ENCODE data around the gene YAP1. TPM values are rescaled to one million over a fixed set of nuclear protein-coding genes. Genes with fewer than 3 reads are reported as not detected.

Gene YAP1
- polyA plus RNA-seq, 1 donor from 2014 or later: 0.46 TPM

DNA sequence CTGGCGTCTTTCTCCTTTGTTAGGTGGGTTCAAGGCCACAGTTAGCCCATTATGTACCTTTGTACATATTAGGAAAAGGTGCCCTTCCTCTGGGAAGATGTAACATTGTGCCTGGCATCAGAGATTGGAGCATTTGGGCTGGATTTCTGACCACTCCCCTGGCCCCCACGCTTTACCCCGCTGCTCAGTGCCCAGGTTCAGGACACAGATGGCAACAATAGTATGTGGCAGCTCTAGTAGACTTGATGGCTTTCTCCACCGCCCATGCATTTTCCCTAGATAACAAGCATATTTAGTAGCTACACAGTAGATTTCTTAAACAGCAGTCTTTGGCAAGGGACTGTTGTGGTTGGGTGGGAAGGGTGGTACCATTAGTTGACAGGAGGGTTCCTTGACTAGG is 53.1 kb downstream of the YAP1 start:
- Histone ChIP-seq H3K9ac (ENCODE audit: low read length) (no peak overlapping the region), H3K4me3 (ENCODE audit: low read length) (no peak overlapping the region), H3K36me3 (ENCODE audit: insufficient read depth, low read length) (no peaks in the 10 kb centered on the region), H3K9me2 (ENCODE audit: insufficient read depth, low read length) (no peaks in the 10 kb centered on the region), H3K27me3 (ENCODE audit: insufficient read depth, low read depth, low read length) (no peaks in the 10 kb centered on the region), H3K79me2 (replicated peaks; ENCODE audit: insufficient read depth, low read length) (peaks cover 3% of the 10 kb centered on the region), H2AFZ (ENCODE audit: low read depth, low read length) (no peak overlapping the region), H3K27ac (ENCODE audit: low read length) (no peak overlapping the region), H4K20me1 (ENCODE audit: insufficient read depth) (no peaks in the 10 kb centered on the region), H3F3A (ENCODE audit: insufficient read depth, low read length, poor library complexity, severe bottlenecking) (no peaks in the 10 kb centered on the region), H3K9me3 (ENCODE audit: low read length) (no peaks in the 10 kb centered on the region), H3K4me2 (ENCODE audit: low read length) (no peak overlapping the region)
- no peak for TF ChIP-seq MXI1 (conservative IDR thresholded peaks at IDR 0.05; ENCODE audit: poor library complexity, severe bottlenecking)

DNA sequence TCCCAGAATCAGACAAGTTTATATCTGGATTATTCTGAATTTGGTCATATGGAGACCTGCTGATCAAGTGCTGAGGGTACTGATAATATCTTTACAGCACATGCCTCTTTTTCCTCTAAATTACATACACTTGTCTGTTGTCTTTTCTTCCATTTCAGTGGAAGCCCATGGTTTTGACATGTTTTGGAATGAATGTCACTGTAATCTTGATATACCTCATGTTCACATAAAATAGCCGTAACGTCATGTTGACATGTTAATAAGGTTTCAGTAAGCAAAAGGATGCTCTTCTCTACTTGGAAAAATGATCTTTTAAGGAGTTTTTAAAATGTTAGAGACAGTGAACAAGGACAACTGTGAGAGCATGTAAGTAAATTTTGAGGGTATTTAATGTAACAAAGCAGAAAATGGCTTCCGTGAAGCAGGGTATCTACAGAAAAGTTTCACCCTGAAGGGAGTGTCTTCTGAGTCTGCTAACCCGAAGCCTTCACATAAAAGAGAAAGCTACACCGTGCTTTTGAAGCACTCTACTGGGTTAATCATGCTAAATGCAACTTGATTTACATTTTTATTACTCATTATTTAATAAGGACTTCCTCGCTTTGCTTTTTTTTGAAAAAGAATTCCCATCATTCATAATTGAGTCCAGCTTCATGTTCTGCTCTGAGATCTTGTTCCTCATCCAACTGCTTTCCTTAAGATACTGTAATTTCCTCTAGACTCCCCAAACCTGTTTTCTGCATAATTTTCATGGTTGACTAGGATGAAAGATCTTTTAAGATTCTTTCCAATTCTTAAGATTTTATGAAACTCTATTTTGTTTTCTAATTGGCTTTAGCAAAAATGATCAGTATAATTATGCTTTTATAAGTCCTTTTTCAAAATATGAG is 56.2 kb downstream of the YAP1 start:
- Histone ChIP-seq H3K9me2 (ENCODE audit: insufficient read depth, low read length) (no peaks in the 10 kb centered on the region), H3K9me3 (ENCODE audit: low read length) (no peaks in the 10 kb centered on the region), H3K27ac (ENCODE audit: low read length) (no peak overlapping the region), H3F3A (ENCODE audit: insufficient read depth, low read length, poor library complexity, severe bottlenecking) (no peaks in the 10 kb centered on the region), H2AFZ (ENCODE audit: low read depth, low read length) (no peak overlapping the region), H3K9ac (ENCODE audit: low read length) (no peak overlapping the region), H3K4me3 (ENCODE audit: low read length) (peak overlapping the region; percentile 3), H3K36me3 (ENCODE audit: insufficient read depth, low read length) (no peaks in the 10 kb centered on the region), H3K27me3 (ENCODE audit: insufficient read depth, low read depth, low read length) (no peaks in the 10 kb centered on the region), H3K79me2 (replicated peaks; ENCODE audit: insufficient read depth, low read length) (no peaks in the 10 kb centered on the region), H4K20me1 (ENCODE audit: insufficient read depth) (no peaks in the 10 kb centered on the region), H3K4me2 (ENCODE audit: low read length) (peak overlapping the region; percentile 25)
- TF ChIP-seq MXI1 (conservative IDR thresholded peaks at IDR 0.05; ENCODE audit: poor library complexity, severe bottlenecking) (no peak), POLR2AphosphoS5 (IDR thresholded peaks at IDR 0.05) (peak; percentile 65), EP300 (conservative IDR thresholded peaks at IDR 0.05; ENCODE audit: poor library complexity, severe bottlenecking) (peak; percentile 85)

DNA sequence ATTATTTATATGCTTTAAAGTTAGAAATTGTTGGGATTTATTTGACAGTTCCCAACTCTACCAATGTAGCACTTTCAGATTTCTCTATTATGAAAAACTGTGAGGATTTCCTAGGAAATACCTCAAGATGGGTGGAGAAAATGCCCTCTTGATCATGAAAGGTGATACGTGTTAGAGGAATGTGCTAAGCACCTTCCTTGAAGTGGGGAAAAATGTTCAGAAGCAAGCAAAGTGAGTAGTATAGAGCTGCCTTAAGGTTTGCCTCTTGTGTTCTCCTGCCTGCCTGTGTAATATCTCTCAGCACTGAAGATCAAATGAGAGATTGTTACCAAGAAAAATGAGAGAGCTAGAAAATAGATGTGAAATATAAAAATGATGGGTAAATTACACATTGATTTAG is 58.2 kb downstream of the YAP1 start:
- TF ChIP-seq, protein P1, sequence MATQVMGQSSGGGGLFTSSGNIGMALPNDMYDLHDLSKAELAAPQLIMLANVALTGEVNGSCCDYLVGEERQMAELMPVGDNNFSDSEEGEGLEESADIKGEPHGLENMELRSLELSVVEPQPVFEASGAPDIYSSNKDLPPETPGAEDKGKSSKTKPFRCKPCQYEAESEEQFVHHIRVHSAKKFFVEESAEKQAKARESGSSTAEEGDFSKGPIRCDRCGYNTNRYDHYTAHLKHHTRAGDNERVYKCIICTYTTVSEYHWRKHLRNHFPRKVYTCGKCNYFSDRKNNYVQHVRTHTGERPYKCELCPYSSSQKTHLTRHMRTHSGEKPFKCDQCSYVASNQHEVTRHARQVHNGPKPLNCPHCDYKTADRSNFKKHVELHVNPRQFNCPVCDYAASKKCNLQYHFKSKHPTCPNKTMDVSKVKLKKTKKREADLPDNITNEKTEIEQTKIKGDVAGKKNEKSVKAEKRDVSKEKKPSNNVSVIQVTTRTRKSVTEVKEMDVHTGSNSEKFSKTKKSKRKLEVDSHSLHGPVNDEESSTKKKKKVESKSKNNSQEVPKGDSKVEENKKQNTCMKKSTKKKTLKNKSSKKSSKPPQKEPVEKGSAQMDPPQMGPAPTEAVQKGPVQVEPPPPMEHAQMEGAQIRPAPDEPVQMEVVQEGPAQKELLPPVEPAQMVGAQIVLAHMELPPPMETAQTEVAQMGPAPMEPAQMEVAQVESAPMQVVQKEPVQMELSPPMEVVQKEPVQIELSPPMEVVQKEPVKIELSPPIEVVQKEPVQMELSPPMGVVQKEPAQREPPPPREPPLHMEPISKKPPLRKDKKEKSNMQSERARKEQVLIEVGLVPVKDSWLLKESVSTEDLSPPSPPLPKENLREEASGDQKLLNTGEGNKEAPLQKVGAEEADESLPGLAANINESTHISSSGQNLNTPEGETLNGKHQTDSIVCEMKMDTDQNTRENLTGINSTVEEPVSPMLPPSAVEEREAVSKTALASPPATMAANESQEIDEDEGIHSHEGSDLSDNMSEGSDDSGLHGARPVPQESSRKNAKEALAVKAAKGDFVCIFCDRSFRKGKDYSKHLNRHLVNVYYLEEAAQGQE (IDR thresholded peaks at IDR 0.05; ENCODE audit: borderline replicate concordance): no peak
- TF ChIP-seq EP300 (conservative IDR thresholded peaks at IDR 0.05; ENCODE audit: poor library complexity, severe bottlenecking): no peak
- TF ChIP-seq MXI1 (conservative IDR thresholded peaks at IDR 0.05; ENCODE audit: poor library complexity, severe bottlenecking): no peak
- TF ChIP-seq POLR2AphosphoS5 (IDR thresholded peaks at IDR 0.05): no peak
- TF ChIP-seq SMC3 (conservative IDR thresholded peaks at IDR 0.05; ENCODE audit: poor library complexity): no peak
- TF ChIP-seq EZH2 (IDR thresholded peaks at IDR 0.05; ENCODE audit: borderline replicate concordance, insufficient read depth, low read length, poor library complexity, severe bottlenecking): no peak
- TF ChIP-seq, protein P2, sequence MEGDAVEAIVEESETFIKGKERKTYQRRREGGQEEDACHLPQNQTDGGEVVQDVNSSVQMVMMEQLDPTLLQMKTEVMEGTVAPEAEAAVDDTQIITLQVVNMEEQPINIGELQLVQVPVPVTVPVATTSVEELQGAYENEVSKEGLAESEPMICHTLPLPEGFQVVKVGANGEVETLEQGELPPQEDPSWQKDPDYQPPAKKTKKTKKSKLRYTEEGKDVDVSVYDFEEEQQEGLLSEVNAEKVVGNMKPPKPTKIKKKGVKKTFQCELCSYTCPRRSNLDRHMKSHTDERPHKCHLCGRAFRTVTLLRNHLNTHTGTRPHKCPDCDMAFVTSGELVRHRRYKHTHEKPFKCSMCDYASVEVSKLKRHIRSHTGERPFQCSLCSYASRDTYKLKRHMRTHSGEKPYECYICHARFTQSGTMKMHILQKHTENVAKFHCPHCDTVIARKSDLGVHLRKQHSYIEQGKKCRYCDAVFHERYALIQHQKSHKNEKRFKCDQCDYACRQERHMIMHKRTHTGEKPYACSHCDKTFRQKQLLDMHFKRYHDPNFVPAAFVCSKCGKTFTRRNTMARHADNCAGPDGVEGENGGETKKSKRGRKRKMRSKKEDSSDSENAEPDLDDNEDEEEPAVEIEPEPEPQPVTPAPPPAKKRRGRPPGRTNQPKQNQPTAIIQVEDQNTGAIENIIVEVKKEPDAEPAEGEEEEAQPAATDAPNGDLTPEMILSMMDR (IDR thresholded peaks at IDR 0.05; ENCODE audit: poor library complexity, severe bottlenecking): no peak
- no peak for TF ChIP-seq RAD21 (conservative IDR thresholded peaks at IDR 0.05)
- TF ChIP-seq TAF1 (IDR thresholded peaks at IDR 0.05; ENCODE audit: low read depth): no peak
- Histone ChIP-seq H4K20me1 (ENCODE audit: insufficient read depth) (no peaks in the 10 kb centered on the region), H3K27ac (ENCODE audit: low read length) (no peak overlapping the region), H3K27me3 (ENCODE audit: insufficient read depth, low read depth, low read length) (no peaks in the 10 kb centered on the region), H3K36me3 (ENCODE audit: insufficient read depth, low read length) (no peaks in the 10 kb centered on the region), H3K4me2 (ENCODE audit: low read length) (no peak overlapping the region), H2AFZ (ENCODE audit: low read depth, low read length) (no peak overlapping the region), H3K9me3 (ENCODE audit: low read length) (no peaks in the 10 kb centered on the region), H3K9me2 (ENCODE audit: insufficient read depth, low read length) (no peaks in the 10 kb centered on the region), H3F3A (ENCODE audit: insufficient read depth, low read length, poor library complexity, severe bottlenecking) (no peaks in the 10 kb centered on the region), H3K9ac (ENCODE audit: low read length) (no peak overlapping the region), H3K4me3 (ENCODE audit: low read length) (no peak overlapping the region), H3K79me2 (replicated peaks; ENCODE audit: insufficient read depth, low read length) (no peaks in the 10 kb centered on the region)
